WTC11 (cell line): ENCODE measurements around the gene ELOB. TPM values are rescaled to one million over a fixed set of nuclear protein-coding genes. Genes with fewer than 3 reads are reported as not detected.
A peak's percentile ranks its signal among the peaks of the same experiment; 100 is the strongest.

Experiments used
- ATAC-seq: fragments of 200-7000 bp; cut with Tn5 transposase; 2 replicates; pipeline ENCODE4 v1.10.0; 2021; ENCODE audit warnings: mild to moderate bottlenecking, moderate library complexity
- CTCF ChIA-PET: fragments of 300-600 bp; sonication (Branson Sonifier 250); formaldehyde crosslinking; loops from one replicate; lab custom pipeline; 2021; ENCODE audit warnings: antibody characterized with exemption; lab: Charles Lee
- POLR2A ChIA-PET: fragments of 350-600 bp; sonication (Branson Sonifier 250); formaldehyde crosslinking; loops from one replicate; lab custom pipeline; 2021; ENCODE audit warnings: antibody characterized with exemption; lab: Charles Lee
- DNase-seq: peaks from one replicate; pipeline ENCODE4 v3.0.0; 2021; ENCODE audit warnings: low spot score
- H3K27ac Mint-ChIP-seq: 2 replicates; pipeline ENCODE4 v1.8.0; 2021; ENCODE audit warnings: mixed read lengths
- H3K27me3 Mint-ChIP-seq: 2 replicates; pipeline ENCODE4 v1.8.0; 2021; ENCODE audit warnings: low read depth, mild to moderate bottlenecking, moderate library complexity, mixed read lengths
- H3K36me3 Mint-ChIP-seq: 2 replicates; pipeline ENCODE4 v1.8.0; 2021; ENCODE audit warnings: mixed read lengths
- H3K4me1 Mint-ChIP-seq: 2 replicates; pipeline ENCODE4 v1.8.0; 2022; ENCODE audit warnings: mixed read lengths
- H3K4me3 Mint-ChIP-seq: 2 replicates; pipeline ENCODE4 v1.8.0; 2021; ENCODE audit warnings: mild to moderate bottlenecking, moderate library complexity, mixed read lengths
- H3K9me3 Mint-ChIP-seq: 2 replicates; pipeline ENCODE4 v1.8.0; 2021; ENCODE audit warnings: mixed read lengths
- AR ChIP-seq: fragments of 250-450 bp; sonication (Bioruptor Pico); IDR thresholded peaks from 2 replicates; pipeline ENCODE4 v1.9.0; 2021; ENCODE audit warnings: mild to moderate bottlenecking
- ATF3 ChIP-seq: sonication (generic); formaldehyde crosslinking; conservative IDR thresholded peaks from 2 replicates; pipeline ENCODE4 v1.8.1; 2022; ENCODE audit warnings: mild to moderate bottlenecking, missing genetic modification reagents
- E2F1 ChIP-seq: sonication (generic); formaldehyde crosslinking; IDR thresholded peaks from 2 replicates; pipeline ENCODE4 v1.8.0; 2022; ENCODE audit warnings: mild to moderate bottlenecking, missing genetic modification reagents
- E2F5 ChIP-seq: sonication (generic); formaldehyde crosslinking; IDR thresholded peaks from 2 replicates; pipeline ENCODE4 v1.8.1; 2022; ENCODE audit warnings: mild to moderate bottlenecking, moderate library complexity, missing genetic modification reagents
- ELF4 ChIP-seq: sonication (generic); formaldehyde crosslinking; IDR thresholded peaks from 2 replicates; pipeline ENCODE4 v1.8.1; 2022; ENCODE audit warnings: low read depth, mild to moderate bottlenecking, moderate library complexity, missing genetic modification reagents
- FOXJ3 ChIP-seq: sonication (generic); formaldehyde crosslinking; IDR thresholded peaks from 2 replicates; pipeline ENCODE4 v1.9.0; 2021; ENCODE audit warnings: missing genetic modification reagents, mild to moderate bottlenecking, borderline replicate concordance
- GTF2I ChIP-seq: fragments of 250-450 bp; sonication (Bioruptor Pico); conservative IDR thresholded peaks from 2 replicates; pipeline ENCODE4 v1.4.0; 2021; ENCODE audit warnings: mild to moderate bottlenecking
- JAZF1 ChIP-seq: fragments of 250-450 bp; sonication (Bioruptor Pico); IDR thresholded peaks from 2 replicates; pipeline ENCODE4 v1.9.0; 2021; ENCODE audit warnings: moderate library complexity, mild to moderate bottlenecking, inconsistent platforms
- JUN ChIP-seq: sonication (generic); formaldehyde crosslinking; IDR thresholded peaks from 2 replicates; pipeline ENCODE4 v1.8.0; 2023; ENCODE audit warnings: mild to moderate bottlenecking, missing genetic modification reagents
- PRDM15 ChIP-seq: sonication (generic); formaldehyde crosslinking; IDR thresholded peaks from 2 replicates; pipeline ENCODE4 v1.8.0; 2022; ENCODE audit warnings: missing genetic modification reagents
- RORB ChIP-seq: fragments of 250-450 bp; sonication (Bioruptor Pico); IDR thresholded peaks from 2 replicates; pipeline ENCODE4 v1.9.0; 2021; ENCODE audit warnings: mild to moderate bottlenecking
- TCF7 ChIP-seq: sonication (generic); formaldehyde crosslinking; IDR thresholded peaks from 2 replicates; pipeline ENCODE4 v1.8.0; 2022; ENCODE audit warnings: mild to moderate bottlenecking, low read depth, missing genetic modification reagents, moderate library complexity
- ZBTB43 ChIP-seq: sonication (generic); formaldehyde crosslinking; IDR thresholded peaks from 2 replicates; pipeline ENCODE4 v1.8.1; 2023; ENCODE audit warnings: mild to moderate bottlenecking, missing genetic modification reagents
- ZNF121 ChIP-seq: sonication (generic); formaldehyde crosslinking; IDR thresholded peaks from 2 replicates; pipeline ENCODE4 v1.8.0; 2023; ENCODE audit warnings: missing genetic modification reagents
- ZNF138 ChIP-seq: sonication (generic); formaldehyde crosslinking; conservative IDR thresholded peaks from 2 replicates; pipeline ENCODE4 v1.8.1; 2022; ENCODE audit warnings: mild to moderate bottlenecking, moderate library complexity, missing genetic modification reagents
- ZNF219 ChIP-seq: sonication (generic); formaldehyde crosslinking; IDR thresholded peaks from 2 replicates; pipeline ENCODE4 v1.8.0; 2023; ENCODE audit warnings: missing genetic modification reagents, mild to moderate bottlenecking, borderline replicate concordance
- ZNF232 ChIP-seq: sonication (generic); formaldehyde crosslinking; IDR thresholded peaks from 2 replicates; pipeline ENCODE4 v1.8.0; 2022; ENCODE audit warnings: mild to moderate bottlenecking, missing genetic modification reagents
- ZNF671 ChIP-seq: fragments of 250-450 bp; sonication (Bioruptor Pico); IDR thresholded peaks from 2 replicates; pipeline ENCODE4 v1.8.0; 2021; ENCODE audit warnings: mild to moderate bottlenecking
- total RNA-seq: library from RNA; stranded (reverse); gene quantifications from 3 replicates; pipeline ENCODE4 v1.2.3, GENCODE V29; 2021

ELOB gene
- total RNA-seq, 1 experiment from 2014 or later = 252 TPM

- TF ChIP-seq E2F1 (CRISPR knock-in tag) (no peak), ZNF219 (CRISPR knock-in tag) (no peak), ZBTB43 (CRISPR knock-in tag) (no peak), PRDM15 (CRISPR knock-in tag) (no peak), TCF7 (CRISPR knock-in tag) (no peak), RORB (no peak), FOXJ3 (CRISPR knock-in tag) (no peak), ZNF671 (no peak)
Observed at GRCh38 chr16:2745961-2746360, 31.1 kb downstream of the ELOB start (continued).

GRCh38 chr16:2745116-2745890 is 31.8 kb downstream of the ELOB start:
- POLR2A ChIA-PET = no interaction called here
- H3K36me3 Mint-ChIP-seq = 0 out of 2 replicates have a peak, but pooled peaks cover 2% of the 10 kb centered on the region
- CTCF ChIA-PET = interaction anchor here (0.9 to 1.6 kb wide), 4 partner anchors 17 to 94 kb away, joined by 3 to 4 read pairs (median 4); partner anchors contain the start of gene PRSS41
- H3K9me3 Mint-ChIP-seq = no peaks in the 10 kb centered on the region
- TF ChIP-seq ZNF232 (CRISPR knock-in tag) (no peak), E2F5 (CRISPR knock-in tag) (no peak), ZNF138 (CRISPR knock-in tag) (no peak), ATF3 (CRISPR knock-in tag) (no peak), JAZF1 (CRISPR knock-in tag) (no peak), ELF4 (no peak), GTF2I (no peak), ZNF121 (no peak), JUN (no peak), AR (CRISPR knock-in tag) (no peak)
- H3K4me1 Mint-ChIP-seq = no peaks in the 10 kb centered on the region; the same call in none of the 2 replicates
- H3K27me3 Mint-ChIP-seq = no peaks in the 10 kb centered on the region
- H3K4me3 Mint-ChIP-seq = no peak overlapping the region
- DNase-seq (no peak), ATAC-seq (peak; percentile 22)
- no peak overlapping the region; the same call in 1 of the 2 replicates for H3K27ac Mint-ChIP-seq
